HG03103 (cell line): Measurements from ENCODE around the gene LILRA1.
"Not testable (repeated sequence)": the region's sequence is repeated elsewhere in the genome, so short reads cannot be mapped to it uniquely, and the experiment has no call there.

ENCODE experiments used
- ATAC-seq: cut with Tn5 transposase; IDR thresholded peaks from one replicate; pipeline ENCODE4 v1.9.1; 2021; ENCODE audit warnings: low read depth; ENCODE audit not compliant: unreplicated experiment

Gene LILRA1

DNA sequence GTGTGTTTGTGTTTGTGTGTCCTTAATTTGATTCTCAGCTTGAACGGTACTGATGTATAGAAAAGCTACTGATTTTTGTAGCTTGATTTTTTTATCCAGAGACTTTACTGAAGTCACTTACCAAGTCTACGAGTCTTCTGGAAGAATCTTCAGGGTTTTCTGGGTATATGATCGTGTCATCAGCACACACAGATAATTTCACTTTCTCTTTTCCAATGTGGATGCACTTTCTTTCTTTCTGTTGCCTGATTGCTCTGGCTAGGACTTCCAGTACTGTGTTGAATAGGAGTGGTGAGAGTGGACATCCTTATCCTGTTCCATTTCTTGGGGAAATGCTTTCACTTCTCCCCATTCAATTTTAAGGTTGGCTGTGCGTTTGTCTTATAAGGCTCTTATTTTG is 29.0 kb downstream of the LILRA1 start:
- no peak for ATAC-seq

DNA sequence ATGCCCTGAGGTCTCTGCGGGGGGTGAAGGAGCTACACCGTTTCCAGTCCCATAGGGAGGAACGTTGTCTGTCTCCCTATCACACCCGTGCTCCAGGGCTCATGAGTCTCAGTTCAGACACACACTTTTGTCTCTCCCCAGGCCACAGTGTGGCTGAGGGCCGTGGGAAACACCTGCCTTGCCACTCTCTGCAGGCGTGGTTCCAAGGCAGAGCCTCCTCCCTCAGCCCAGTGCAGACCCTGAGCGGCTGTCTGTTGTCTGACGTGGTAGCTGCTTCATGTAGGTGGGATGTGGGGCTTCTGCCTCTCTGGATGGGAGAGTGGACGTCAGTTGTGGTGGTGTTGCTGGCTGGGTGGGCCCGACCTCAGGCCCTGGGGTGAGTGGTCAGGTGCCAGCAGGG is 30.8 kb downstream of the LILRA1 start:
- ATAC-seq, result not testable (repeated sequence)

DNA sequence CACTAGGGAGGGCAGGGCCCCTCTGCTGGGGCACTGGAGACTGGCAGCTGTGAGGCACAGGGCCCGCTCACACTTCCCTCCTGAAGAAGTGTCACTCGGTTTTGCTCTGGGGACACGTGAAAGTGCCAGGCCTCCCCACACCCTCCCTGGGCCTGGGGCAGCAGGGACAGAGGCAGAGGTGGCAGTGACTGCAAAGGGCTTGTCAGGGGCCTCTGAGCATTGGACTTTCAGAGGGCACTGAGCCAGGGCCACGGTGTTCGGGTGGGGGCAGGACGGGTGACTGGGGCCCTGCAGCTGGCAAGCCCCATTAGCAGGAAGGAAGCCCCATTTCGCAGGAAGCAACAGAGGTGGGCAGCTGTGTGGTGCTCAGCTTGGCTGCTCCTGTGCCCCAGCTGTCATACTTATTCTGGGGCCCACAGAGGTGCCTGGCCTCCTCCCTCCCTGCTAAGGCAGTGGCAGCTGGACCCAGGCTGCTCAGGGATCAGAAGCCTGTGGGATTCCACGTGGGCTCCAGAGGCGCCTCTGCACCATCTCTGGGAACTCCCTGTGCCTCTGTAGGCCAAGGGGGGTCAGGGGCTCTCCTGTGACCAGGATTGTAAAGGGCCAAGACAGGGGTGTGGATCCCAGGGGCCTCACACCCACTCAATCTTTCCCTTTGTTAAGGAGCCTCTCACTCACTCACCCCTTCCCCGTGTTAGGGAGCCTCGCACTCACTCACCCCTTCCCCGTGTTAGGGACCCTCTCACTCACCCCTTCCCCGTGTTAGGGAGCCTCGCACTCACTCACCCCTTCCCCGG is 31.7 kb downstream of the LILRA1 start:
- ATAC-seq, result not testable (repeated sequence)

DNA sequence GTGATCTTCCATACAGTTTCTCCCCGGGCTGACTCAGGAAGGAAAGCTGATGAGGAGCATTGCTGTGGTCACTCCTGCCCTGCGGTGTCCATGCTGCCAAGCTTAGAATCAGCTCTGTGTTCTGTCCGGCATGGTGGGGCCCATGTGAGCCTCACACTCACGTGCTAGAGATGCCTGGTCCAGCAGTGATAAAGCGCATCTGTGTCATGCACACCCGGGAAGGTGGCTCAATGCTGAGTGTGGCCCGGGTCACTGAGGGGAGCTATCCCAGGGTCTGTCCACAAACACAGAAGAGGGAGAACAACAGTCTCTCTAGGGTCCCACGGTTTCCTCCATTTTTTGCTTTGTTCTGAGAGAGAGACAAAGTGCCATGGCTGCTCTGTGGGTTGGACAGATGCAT is 33.3 kb downstream of the LILRA1 start:
- ATAC-seq, result no peak

DNA sequence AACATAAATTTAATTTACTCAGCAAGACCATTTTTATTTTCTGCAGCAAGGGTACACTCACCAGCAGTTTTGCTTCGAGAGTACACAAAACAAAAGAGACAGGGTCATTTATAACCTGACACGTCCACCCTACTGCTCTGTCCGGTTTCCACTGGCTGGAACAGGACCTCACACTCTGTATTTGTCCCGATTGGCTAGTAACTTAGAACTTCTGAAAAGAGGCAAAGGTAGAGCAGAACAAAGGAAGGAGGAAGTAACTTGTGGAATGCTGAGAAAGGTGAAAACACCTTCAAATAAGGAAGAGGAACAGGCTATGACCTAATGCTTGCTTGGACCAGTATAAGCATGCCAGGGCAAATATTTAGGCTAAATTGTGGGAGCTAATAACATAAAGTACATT is 34.5 kb downstream of the LILRA1 start:
- not testable (repeated sequence) for ATAC-seq

DNA sequence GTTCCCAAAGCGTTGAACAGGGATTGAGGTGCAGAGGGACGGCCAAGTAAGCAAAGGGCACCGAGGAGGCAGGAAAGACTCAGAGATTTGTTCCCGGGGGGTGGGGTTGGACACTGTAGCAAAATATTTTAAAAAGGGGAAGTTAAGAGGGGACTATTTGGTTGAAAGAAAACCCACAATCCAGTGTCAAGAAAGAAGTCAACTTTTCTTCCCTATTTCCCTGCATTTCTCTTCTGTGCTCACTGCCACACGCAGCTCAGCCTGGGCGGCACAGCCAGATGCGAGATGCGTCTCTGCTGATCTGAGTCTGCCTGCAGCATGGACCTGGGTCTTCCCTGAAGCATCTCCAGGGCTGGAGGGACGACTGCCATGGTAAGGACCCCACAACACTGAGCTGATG is 36.8 kb downstream of the LILRA1 start, which contains the start of gene LILRB1:
Gene LILRB1, plus strand, starts transcription at position 223 of the 400 bp plus-strand sequence. CDS start 590 bp downstream, outside the sequence.
- ATAC-seq, result not testable (repeated sequence)

DNA sequence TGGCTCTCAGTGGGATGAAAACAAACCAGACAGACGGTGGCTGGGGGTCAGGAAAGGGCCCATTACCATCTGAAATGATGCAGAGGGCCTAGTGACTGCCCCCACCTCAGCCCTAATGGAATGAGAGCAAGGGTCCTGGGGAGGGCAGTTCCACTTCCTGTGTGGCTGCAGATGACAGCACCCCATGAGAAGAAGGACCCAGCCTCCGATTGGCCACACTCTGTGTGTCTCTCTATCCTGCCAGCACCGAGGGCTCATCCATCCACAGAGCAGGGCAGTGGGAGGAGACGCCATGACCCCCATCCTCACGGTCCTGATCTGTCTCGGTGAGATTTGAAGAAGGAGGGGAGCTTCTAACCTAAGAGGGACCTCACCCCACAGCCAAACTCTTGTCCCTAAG is 37.4 kb downstream of the LILRA1 start:
- no peak for ATAC-seq

DNA sequence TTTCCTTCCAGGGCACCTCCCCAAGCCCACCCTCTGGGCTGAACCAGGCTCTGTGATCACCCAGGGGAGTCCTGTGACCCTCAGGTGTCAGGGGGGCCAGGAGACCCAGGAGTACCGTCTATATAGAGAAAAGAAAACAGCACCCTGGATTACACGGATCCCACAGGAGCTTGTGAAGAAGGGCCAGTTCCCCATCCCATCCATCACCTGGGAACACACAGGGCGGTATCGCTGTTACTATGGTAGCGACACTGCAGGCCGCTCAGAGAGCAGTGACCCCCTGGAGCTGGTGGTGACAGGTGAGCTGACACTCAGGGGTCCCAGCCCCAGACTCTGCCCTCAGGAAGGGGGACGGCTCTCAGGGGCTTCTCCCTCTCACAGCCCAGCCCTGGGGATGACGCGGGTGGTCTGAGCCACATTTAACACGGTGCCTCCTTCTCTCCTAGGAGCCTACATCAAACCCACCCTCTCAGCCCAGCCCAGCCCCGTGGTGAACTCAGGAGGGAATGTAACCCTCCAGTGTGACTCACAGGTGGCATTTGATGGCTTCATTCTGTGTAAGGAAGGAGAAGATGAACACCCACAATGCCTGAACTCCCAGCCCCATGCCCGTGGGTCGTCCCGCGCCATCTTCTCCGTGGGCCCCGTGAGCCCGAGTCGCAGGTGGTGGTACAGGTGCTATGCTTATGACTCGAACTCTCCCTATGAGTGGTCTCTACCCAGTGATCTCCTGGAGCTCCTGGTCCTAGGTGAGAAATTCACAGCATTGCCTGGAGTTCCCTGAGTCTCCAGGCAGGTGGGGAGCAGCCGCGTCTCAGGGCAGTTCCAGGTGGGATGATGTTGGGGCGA is 38.3 kb downstream of the LILRA1 start:
- not testable (repeated sequence) for ATAC-seq

DNA sequence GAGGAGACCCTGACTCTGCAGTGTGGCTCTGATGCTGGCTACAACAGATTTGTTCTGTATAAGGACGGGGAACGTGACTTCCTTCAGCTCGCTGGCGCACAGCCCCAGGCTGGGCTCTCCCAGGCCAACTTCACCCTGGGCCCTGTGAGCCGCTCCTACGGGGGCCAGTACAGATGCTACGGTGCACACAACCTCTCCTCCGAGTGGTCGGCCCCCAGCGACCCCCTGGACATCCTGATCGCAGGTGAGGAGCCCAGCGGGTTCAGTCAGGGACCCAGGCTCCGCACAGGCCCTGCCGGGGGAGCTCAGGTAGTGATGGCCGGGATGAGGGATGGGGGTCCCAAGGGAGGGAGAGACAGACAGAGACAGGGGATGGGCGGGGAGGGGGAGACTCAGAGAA is 39.1 kb downstream of the LILRA1 start:
- not testable (repeated sequence) for ATAC-seq

DNA sequence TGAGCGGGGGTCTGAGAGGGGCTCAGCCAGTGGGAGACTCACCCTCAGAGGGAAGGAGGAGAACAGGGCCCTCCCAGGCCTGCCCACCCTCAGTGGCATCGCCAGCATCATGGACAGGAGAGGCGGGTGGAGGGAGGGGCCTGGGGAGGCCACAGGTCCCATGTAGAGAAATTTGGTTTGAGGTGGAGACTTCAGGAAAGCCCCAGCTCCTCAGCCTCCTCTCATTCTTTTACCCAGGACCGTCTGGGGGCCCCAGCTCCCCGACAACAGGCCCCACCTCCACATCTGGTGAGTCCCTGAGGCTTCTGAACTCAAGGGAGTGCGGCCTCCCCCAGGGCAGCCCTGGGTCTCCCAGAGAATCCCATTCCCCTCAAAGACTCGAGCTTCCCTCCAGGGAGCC is 40.0 kb downstream of the LILRA1 start:
- ATAC-seq, result no peak

DNA sequence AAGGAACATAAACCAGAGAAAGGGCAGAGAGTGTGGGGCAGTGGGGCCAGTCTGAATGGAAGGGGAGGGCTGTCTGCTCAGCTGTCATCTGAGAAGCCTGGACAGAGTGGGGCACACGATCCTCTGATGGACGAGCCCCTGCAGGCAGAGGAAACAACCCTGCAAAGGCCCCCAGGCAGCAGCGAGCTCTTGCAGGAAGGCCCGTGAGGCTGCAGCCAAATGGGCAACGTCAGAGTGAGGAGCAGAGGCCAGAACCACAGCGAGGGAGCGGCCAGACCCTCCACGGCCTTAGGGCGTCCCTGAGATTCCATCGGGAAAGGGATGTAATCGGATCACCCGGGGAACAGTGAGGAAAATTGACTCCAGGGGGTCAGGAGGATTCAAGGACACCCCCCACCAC is 42.6 kb downstream of the LILRA1 start:
- not testable (repeated sequence) for ATAC-seq

DNA sequence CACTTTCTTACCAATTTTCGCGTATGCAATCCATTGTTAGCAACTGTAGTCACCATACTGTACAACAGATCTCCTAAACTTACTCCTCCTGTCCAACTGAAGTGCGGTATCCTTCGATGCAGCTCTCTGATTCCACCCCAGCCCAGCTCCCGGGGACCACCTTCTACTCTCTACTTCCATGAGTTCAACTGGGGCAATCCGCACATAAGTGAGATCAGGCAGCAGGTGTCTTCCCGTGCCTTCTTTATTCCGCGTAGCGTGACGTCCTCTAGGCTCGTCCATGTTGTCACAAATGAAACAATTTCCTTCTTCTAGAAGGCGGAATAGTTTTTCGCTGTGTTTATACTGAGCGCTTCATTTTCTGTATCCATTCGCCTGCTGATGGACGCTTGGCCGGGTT is 45.3 kb downstream of the LILRA1 start:
- no peak for ATAC-seq

DNA sequence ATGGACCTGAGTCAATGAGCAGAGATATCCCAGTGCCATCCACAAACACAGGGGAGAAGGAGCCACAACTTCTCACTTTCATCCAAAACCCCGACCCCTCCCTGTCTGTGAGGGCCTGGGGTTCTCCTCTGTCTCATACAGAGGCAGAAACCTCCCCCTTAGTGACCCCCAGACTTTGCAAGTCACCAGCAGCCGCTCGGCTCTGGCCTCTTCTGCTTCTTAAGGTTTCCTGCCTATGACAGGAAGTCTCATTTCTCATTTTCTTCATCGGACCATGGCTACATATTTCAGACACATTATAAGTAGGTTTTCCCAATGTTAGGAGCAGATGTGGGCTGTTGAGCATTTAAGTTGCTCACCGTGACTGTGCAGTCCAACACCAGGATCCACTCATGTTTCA is 49.5 kb downstream of the LILRA1 start:
- not testable (repeated sequence) for ATAC-seq

DNA sequence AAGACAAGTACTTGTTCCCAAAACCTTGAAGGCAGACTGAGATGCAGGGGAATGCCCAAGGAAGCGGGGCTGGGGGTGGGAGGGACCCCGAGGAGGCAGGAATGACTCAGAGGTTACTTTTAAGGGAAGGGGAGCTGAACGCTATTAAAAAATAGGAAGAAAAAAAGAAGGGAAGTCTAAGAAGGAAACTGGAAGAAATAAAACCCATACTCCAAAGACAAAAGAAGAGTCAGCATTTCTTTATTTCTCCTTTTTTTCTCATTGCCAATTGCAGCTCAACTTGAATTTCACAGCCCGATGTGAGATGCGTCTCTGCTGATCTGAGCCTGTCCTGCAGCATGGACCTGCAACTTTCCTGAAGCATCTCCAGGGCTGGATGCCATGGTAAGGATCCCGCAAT is 50.2 kb downstream of the LILRA1 start:
- ATAC-seq, result not testable (repeated sequence)

DNA sequence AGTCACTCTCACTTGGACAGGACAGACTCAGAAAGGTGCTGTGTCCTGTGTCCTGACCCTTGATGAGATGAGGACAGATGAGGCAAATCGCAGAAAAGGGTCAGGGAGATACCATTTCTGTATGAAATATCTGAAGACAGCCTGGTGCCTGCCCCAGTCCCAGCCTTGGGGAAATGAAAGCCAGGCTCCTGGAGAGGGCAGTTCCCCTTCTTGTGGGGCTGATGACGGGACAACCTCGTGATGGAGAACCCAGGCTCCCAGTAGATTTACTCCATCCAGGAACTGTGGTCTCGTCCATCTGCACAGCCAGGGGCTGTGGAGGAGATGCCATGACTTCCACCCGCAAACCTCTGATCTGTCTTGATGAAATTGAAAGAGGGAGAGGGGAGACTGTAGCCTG is 50.6 kb downstream of the LILRA1 start:
- no peak for ATAC-seq

DNA sequence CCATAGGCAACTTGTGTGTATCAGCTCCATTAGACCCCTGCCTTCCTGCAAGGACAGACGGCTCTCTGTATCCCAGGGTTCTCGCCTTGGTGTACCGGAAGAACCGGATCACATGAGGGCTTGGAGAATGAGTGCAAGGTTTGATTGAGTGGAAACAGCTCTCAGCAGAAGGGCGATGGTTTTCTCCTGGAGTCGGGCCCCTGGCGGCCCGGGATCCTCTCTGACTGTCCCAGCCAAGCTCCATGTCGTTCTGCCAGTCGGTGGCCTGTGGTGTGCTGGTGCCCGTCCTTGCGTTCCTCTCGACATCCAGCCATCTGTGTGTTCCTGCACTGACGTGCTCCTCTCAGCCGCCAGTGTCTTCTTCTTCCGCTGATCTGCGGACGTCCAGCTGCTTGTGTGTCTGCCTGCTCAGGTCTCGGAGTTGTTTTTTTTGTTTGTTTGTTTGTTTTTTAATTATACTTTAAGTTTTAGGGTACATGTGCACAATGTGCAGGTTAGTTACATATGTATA is 53.0 kb downstream of the LILRA1 start:
- ATAC-seq, result no peak

DNA sequence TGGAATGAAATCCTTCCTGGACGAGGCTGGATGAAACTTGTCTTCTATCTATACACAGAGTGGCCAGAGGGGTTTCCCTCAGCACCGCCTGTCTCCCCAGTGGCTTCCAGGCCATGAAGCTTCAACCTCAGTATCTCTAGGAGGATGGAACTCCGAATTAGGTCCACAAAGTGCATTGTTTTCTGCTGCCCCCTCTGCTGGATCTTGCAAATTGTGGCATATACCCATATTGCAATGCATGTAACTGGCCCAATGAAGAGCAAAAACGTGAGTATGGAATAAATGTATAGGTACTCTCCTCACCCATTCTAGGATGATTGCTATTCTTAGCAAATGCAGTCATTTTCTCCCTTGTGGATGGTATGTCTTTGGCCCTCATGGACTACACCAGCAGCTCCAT is 54.7 kb downstream of the LILRA1 start:
- ATAC-seq, result no peak

DNA sequence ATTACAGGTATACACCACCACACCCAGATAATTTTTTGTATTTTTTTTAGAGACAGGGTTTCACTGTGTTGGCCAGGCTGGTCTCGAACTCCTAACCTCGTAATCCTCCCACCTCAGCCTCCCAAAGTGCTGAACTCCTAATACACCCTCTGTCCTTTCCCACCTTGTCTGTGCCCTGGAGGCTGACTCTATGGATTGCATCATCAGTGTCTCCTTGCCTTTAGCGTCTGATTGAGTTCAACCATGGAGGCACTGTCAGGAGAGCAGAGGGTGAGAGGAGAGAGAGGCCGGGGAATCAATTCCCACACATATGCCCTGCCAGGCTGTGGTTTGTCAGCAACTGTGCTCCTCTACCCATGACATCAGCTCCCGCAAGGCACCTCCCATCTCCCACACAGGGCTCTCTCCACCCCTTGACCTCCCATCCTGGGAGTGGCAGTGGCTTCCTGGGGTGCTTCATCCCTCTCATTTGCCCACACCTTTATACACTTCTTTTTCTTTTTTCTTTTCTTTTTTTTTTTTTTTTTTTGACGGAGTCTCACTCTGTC is 56.8 kb downstream of the LILRA1 start:
- no peak for ATAC-seq
